ENCODE measurements around the gene AUTS2.

AUTS2 gene

GRCh38 chr7:69992938-69993337, 394.7 kb downstream of the AUTS2 start:
- no peak for DNase-seq (ENCODE audit: low read depth)

GRCh38 chr7:69994218-69994617, 395.9 kb downstream of the AUTS2 start:
- DNase-seq (ENCODE audit: low read depth) = no peak

GRCh38 chr7:69994886-69995542, 396.7 kb downstream of the AUTS2 start:
- DNase-seq (ENCODE audit: low read depth) = no peak

GRCh38 chr7:69996121-69996520, 397.8 kb downstream of the AUTS2 start:
- no peak for DNase-seq (ENCODE audit: low read depth)

GRCh38 chr7:70000737-70001348, 402.6 kb downstream of the AUTS2 start:
- no peak for DNase-seq (ENCODE audit: low read depth)

GRCh38 chr7:70005480-70005879, 407.2 kb downstream of the AUTS2 start:
- DNase-seq (ENCODE audit: low read depth) = no peak

- DNase-seq (ENCODE audit: low read depth) = no peak
Measured at GRCh38 chr7:70005891-70006260, 407.6 kb downstream of the AUTS2 start.

- DNase-seq (ENCODE audit: low read depth) = no peak
Measured at GRCh38 chr7:70006261-70006920, 408.1 kb downstream of the AUTS2 start.

- no peak for DNase-seq (ENCODE audit: low read depth)
Measured at GRCh38 chr7:70008466-70008865, 410.2 kb downstream of the AUTS2 start.

GRCh38 chr7:70014472-70015177, 416.4 kb downstream of the AUTS2 start:
- no peak for DNase-seq (ENCODE audit: low read depth)

GRCh38 chr7:70015353-70015752, 417.1 kb downstream of the AUTS2 start:
- no peak for DNase-seq (ENCODE audit: low read depth)

- DNase-seq (ENCODE audit: low read depth) = no peak
Measured at GRCh38 chr7:70016044-70016770, 417.9 kb downstream of the AUTS2 start.

- no peak for DNase-seq (ENCODE audit: low read depth)
Measured at GRCh38 chr7:70017357-70017756, 419.1 kb downstream of the AUTS2 start.

GRCh38 chr7:70018700-70019099, 420.4 kb downstream of the AUTS2 start:
- DNase-seq (ENCODE audit: low read depth) = no peak

GRCh38 chr7:70027867-70028266, 429.6 kb downstream of the AUTS2 start:
- DNase-seq (ENCODE audit: low read depth) = no peak

- DNase-seq (ENCODE audit: low read depth) = no peak
Measured at GRCh38 chr7:70028620-70029019, 430.3 kb downstream of the AUTS2 start.

GRCh38 chr7:70029993-70030392, 431.7 kb downstream of the AUTS2 start:
- DNase-seq (ENCODE audit: low read depth) = no peak

- DNase-seq (ENCODE audit: low read depth) = no peak
Measured at GRCh38 chr7:70030745-70031144, 432.5 kb downstream of the AUTS2 start.

- no peak for DNase-seq (ENCODE audit: low read depth)
Measured at GRCh38 chr7:70031245-70031644, 433.0 kb downstream of the AUTS2 start.

- no peak for DNase-seq (ENCODE audit: low read depth)
Measured at GRCh38 chr7:70032649-70033048, 434.4 kb downstream of the AUTS2 start.

- DNase-seq (ENCODE audit: low read depth) = no peak
Measured at GRCh38 chr7:70033226-70033625, 435.0 kb downstream of the AUTS2 start.

- no peak for DNase-seq (ENCODE audit: low read depth)
Measured at GRCh38 chr7:70034999-70035398, 436.7 kb downstream of the AUTS2 start.
